HG03575 (cell line): Measurements from ENCODE around the gene USP4.
"Not testable (repeated sequence)": the region's sequence is repeated elsewhere in the genome, so short reads cannot be mapped to it uniquely, and the experiment has no call there.

Experiments
- ATAC-seq: cut with Tn5 transposase; IDR thresholded peaks from one replicate; pipeline ENCODE4 v1.9.1; 2021; ENCODE audit not compliant: unreplicated experiment, insufficient number of reproducible peaks, low FRiP score; ENCODE audit errors: extremely low read depth

The USP4 gene

DNA sequence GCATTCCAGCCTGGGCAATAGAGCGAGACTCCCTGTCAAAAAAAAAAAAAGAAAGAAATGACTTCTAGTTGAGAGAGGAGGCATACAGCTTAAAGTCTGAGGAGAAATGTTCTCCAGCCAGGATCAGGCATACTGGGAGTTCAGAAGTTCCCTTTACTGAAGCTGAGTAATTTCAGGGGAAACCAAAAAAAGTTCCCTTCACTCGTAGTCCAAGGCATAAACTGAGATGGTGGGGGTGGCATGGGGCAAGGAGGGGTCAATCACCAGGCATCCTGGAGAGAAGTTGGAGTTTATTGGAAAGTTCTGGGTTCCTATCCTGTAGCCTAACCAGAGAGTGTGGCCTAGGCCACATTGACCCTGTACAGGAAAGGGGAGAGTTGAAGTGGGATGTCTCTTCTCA lies 12.4 kb upstream of the USP4 start:
- ATAC-seq = no peak

DNA sequence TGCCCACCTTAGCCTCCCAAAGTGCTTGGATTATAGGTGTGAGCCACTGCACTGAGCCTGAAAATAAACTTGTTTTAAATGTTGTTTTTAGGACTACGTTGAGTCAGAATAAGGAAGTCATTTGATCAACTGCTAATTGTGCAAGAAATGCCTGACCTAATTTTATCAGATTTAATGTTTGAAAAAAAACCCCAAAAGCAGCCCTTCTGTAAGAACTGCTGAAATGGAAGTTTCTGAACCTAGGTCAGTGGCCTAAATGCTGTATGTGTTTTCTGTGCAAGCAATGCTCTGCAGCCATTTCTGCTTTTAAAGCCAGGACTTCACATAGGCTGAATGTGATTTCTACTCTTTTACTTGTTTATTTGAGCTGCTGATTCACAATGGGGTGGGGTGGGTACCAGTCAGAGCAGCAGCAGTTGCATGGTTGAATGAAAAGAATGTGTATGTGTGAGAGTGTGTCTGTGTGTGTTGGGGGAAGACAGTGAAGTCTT lies 11.7 kb upstream of the USP4 start:
- no peak for ATAC-seq

DNA sequence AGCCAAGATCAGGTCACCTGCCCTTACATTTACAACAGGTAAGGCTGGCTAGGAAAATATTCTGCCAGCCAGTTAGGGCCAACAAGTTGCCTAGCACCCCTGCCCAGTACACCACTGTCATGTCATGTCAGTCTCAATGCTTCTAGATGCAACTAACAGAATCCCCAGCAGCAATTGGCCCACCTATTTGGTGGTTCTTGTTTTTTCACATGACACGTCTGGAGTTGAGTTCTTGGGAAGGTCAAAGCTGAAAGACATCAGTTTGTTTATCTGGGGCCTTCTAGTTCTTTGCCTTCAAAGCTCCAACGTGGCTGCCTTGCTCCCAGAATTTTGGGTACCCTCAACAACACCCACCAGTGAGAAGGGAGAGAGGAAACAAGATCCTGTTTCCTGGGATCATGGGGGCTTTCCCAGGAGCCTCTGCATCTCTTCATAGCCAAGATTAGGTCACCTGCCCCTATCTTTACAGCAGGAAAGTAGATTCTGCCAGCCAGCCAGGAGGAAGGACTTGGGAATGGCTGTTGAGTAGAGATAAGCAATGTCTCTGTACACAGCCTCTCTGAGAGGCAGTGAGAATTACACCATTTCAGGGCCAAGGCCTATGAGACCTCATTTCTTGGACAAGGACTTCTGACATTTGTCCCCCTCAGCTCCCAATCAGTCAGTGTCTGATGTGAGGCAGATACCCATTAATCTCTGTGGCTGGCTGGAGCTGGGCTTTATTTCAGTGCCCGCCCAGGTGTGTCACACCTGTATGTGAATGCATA lies 9.7 kb upstream of the USP4 start:
- ATAC-seq = no peak

DNA sequence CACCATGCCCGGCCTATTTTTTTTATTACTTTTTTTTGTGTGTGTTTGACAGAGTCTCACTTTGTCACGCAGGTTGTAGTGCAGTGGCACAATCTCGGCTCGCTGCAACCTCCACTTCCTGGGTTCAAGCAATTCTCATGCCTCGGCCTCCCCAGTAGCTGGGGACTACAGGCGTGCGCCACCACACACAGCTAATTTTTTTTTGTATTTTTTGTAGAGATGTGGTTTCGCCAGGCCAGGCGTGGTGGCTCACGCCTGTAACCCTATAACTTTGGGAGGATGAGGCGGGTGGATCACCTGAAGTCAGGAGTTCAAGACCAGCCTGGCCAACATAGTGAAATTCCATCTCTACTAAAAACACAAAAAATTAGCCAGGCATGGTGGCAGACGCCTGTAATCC lies 8.5 kb upstream of the USP4 start:
- not testable (repeated sequence) for ATAC-seq

DNA sequence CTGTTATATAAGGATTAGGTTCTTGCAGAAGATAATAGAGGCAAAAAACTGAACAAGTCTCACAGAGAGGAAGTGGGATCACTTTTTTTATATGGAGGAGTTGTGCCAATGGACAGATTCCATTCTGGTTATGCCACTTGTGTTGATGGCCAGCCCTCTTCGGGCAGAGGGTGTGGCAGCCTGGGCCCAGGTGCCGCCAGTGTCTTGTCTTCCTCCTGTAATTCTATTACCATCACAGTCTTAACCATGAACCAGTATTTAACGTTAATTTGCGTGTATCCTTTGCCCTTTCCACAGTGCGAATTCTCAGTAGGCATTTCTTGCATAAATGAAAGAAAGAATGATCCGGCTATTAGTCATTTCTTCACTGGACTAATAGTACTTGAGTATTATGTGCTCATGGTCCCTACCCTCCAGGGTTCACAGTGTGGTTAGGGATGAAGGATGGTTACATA lies 7.0 kb upstream of the USP4 start:
- ATAC-seq = no peak

DNA sequence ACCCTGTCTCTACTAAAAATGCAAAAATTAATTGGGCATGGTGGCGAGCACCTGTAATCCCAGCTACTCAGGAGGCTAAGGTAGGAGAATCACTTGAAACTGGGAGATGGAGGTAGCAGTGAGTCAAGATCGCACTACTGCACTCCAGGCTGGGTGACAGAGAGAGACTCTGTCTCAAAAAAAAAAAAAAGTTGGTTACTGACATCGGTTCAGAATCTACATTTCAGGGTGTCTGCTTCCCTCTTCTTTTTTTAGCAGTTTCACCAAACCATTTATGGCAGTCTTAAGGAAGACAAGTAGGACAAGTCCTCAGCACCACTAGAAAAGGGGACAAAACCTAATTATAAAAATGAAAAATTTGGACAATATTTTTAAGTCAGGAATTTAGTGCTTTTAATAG lies 3.3 kb upstream of the USP4 start:
- ATAC-seq = no peak

DNA sequence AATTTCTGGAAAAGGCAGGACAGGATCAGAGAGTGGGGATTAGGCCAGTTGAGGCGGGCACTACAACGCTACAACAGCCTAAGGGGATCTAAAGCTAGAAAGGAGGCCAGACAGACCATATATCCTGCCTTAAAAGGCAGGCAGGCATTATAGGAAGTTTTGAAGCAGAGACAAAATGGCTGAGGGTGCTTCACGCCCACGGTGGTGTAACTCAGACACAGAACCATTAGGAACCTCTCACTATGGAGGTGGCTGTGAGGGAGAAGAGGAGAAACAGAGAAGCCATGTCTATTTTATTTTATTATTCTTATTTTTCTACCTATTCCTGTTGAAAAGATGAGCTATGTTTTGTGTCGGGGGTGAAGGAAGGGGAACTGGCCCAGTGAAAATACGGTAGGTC lies 2.1 kb upstream of the USP4 start:
- no peak for ATAC-seq

DNA sequence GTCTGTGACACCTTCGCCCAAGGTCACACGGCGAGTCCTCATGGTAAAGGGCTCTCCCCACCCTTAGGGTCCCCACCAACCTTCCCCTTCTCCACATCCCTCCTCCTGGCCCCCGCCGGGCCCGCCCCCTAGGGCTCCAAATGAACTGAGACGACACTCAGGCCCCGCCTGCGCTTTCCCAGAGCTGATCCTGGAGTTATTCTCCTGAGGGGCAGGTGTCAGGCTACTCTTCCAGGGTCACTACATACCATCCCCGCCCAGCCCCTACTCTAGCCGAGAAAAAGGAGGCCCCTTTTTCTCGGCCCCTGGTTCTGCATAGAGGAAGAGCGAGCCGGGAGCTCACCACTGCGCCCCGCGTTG lies 292 bp downstream of the USP4 start:
- ATAC-seq = no peak

DNA sequence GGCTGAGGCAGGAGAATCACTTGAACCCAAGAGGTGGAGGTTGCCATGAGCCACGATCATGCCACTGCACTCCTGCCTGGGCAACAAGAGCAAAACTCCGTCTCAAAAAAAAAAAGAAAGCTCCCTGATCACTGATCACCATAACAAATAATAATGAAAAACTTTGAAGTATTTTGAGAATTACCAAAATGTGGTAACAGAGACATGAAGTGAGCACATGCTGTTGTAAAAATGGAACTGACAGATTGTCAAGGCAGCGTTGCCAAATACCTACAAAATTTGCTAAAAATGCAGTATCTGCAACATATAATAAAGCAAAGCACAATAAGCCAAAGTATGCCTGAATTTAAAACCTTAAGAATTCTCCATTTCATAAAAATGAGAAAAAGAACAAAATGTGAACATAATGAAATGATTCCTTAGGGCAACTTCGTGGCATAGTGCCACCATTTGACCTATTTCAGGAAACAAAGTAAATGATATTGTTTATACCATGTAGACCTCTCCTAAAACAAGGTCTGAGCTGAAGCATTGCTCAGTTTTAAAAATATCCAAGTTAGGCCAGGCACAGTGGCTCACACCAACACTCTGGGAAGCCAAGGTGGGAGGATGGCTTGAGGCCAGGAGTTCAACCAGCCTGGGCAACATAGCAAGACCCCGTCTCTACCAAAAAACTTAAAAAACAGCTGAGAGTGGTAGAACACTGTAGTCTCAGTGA lies 5.8 kb downstream of the USP4 start:
- ATAC-seq = no peak

DNA sequence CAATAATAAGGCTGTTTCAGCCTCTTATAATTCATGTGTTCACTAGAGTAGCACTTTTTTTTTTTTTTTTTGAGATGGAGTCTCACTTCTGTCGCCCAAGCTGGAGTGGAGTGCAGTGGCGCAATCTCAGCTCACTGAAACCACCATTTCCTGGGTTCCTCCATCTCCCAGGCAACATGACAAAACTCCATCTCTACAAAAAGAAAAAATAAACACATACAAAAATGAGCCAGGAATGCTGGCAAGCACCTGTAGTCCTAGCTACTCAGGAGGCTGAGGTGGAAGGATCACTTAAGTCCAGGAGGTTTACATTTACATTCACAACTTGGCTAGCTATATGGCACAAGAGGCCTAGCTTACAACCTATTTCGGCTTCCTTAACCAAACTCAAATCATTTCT lies 6.8 kb downstream of the USP4 start:
- ATAC-seq = no peak

DNA sequence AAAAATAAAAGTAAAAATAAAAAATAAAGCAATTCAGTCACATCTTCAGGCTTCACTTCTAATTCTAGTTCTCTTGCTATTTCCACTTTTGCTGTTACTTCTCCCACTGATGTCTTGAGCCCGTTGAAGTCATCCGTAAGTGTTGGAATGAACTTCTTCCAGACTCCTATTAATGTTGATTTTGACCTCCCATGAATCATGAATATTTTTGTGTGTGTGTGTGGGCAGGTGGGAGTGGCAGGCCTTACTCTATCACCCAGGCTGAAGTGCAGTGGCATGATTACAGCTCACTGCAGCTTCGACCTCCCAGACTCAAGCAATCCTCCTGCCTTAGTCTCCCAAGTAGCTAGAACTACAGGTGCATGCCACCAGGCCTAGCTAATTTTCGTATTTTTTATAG lies 10.7 kb downstream of the USP4 start:
- ATAC-seq = no peak

DNA sequence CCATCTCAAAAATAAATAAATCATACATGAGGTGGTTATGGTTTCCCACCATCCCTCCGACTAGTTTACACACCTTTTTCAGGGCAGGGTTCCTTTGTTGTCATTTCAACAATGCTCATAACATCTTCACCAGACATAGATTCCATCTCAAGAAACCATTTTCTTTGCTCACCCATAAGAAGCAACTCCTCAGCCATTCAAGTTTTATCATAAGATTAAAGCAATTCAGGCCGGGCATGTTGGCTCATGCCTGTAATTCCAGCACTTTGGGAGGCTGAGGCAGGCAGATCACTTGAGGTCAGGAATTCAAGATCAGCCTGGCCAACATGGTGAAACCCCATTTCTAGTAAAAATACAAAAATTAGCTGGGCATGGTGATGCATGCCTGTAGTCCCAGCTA lies 11.5 kb downstream of the USP4 start:
- ATAC-seq = not testable (repeated sequence)

DNA sequence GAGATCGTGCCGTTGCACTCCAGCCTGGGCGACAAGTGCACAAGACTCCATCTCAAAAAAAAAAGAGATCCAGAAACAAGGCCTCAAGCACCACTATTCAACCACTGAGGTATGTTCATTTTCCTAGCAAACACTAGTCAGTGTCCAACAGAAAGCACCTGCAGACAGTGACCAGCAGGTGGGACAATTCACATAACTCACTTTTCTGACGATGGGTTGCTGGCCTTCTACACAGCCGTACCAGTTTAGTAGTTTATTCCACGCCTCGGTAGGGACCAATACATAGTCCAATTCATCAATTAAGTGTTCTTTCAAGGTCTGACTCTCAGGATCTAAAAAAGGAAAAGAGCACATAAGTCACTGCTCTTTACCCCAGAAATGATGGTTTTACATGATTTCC lies 12.4 kb downstream of the USP4 start:
- ATAC-seq = no peak

DNA sequence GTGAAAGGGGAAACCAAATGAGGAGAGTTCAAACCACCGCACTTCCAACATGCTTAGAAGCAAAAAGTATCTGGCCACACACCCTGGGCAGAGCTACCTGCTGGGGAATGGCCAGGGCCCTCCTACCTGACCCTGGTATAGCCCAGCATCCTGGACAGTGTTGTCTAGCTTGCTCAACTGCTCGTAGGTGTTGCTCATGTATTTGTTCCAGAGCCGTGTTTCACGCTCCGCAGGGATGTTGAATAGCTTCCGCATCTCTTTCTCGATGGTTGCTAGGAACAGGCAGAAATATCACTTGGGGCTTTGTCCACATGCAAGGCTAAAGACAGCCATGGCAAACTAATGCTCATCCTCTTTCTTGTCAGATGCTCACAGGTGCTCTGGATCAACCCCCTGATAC lies 15.1 kb downstream of the USP4 start:
- no peak for ATAC-seq

DNA sequence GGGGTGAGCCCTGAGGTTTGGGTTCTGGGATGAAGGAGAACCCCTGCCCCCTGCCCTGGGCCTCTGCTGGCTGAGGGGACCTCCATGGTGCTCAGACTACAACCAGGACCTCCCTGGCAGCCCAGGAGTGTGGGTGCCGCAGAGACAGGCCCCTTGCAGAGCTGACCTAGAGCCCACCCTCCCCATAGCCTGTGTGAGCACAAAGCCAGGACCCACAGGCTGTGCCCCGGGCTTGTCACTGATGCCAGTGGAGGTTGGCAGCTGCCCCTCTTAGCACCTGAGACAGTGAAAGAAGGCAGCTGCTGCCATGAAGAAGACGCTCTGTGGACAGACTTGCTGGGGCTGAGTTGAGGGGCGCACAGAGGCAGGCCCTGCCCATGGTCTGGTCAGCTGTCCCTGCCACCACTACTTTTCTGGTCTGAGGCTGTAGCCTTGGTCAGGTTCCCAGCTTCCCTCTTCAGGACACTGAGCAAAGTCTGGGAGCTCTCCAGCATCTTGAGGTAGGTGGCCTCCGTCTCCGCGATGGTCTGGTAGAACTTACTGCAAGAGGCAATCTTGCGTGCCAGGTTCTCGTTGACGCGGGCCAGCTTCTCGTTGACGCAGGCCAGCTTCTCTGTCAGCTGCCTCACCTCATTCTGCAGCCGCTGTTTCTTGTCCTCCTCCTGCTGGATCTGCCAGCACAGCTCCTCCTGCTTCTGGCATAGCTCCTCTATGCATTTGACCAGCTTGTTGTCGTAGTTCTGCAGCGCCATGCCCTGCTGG lies 23.0 kb downstream of the USP4 start:
- no peak for ATAC-seq

DNA sequence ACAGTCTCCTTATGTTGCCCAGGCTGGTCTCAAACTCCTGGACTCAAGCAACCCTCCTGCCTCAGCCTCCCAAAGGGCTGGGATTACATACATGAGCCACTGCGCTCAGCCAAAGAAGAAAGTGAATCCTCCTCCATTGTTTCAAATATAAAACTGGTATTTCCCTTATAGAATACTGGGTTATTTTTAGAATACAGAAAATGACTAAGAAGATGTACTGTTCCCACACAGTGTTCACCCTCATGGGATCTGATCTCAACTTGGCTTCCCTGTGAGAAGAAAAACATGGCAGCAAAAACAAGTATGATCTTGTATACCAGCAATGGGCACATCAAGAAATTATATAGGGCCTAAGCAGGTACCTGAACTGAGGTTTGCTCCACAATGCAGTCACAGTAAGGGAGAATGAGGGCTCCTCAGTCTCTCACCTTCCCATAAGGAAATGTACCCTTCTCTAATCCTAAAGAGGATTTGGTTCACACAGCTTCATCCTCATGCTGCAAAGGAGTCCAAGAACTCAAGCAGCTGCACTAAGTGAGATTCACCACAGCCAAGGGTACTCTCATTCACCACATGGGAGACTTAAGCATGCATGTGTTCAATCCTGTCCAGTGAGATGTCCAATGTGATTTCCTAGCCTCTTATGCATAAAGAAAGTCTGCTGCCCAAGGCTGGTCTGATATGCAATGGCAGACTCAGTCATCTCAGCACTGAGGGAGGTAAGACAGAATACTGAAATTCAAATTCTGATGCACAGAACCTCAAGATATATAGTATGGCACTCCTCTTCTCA lies 25.8 kb downstream of the USP4 start:
- no peak for ATAC-seq

DNA sequence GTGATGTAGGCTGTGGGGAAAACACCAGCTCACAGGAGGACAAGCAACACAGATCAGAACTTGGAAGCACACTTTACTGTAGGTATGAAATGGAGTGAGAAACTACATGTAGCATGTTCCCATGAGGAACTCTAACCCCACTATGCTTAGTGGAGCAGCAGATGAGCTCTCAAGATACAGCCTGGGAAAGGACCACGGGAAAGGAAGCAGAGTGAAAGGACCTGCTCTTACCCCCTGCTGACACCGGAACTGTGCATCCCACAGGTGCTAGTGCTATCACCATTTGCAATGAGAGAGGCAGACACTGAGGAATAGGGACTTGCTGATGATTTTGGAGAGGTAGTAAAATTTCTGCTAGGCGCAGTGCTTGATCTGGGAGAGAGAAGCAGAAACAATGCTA lies 28.6 kb downstream of the USP4 start:
- no peak for ATAC-seq

DNA sequence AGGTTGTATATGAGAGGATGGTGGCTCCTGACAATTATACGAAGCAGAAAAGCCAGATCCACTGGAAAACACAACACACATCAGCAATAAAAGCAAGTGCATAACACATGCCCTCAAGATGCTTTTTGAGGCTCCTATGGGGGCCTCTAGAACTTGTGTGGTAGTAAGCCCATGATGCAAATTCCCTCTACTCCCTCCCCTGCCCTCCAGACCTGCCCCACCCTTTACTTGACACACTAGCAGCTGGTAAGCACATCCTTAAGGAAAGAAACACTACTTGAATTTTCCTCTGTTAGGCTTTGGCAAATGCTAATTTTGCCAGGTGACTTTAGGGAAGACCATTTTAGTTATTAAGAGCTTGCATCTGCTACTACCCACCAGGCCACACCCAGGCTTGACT lies 29.2 kb downstream of the USP4 start:
- ATAC-seq = no peak

DNA sequence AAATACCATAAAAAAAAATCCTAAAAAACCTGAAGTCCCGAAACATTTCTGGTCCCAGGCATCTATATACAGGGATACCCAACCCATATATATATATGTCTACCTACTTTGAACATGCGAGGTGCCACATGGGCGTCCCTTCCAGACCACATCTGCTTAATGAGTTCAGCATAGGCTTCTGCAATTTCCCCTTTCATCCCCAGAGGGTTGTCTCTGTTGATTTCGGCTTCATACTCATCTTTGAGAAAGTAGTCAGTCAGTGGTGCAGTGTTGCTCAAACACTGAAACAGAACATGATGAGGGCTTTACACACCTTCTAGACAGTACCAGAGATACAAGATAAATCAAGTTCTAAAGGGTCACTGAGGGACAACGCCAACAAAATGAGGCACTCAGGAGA lies 34.2 kb downstream of the USP4 start:
- no peak for ATAC-seq
